CD8-positive, alpha-beta memory T cell (primary cell): ENCODE data around the gene APAF1. TPM values are rescaled to one million over a fixed set of nuclear protein-coding genes. Genes with fewer than 3 reads are reported as not detected.
A peak's percentile ranks its signal among the peaks of the same experiment; 100 is the strongest.

ENCODE experiments used
- CTCF ChIA-PET: fragments of 350-600 bp; sonication (Branson Sonifier 250); formaldehyde crosslinking; loops from one replicate; lab custom pipeline; 2021; ENCODE audit warnings: antibody characterized with exemption; lab: Charles Lee
- POLR2A ChIA-PET: fragments of 350-600 bp; sonication (Branson Sonifier 250); formaldehyde crosslinking; loops from one replicate; lab custom pipeline; 2021; ENCODE audit warnings: antibody characterized with exemption; lab: Charles Lee
- DNase-seq, 5 donors: peaks; one replicate each; pipeline versions ENCODE4 v3.0.0 to v3.0.0-alpha.2; 2020 to 2022; ENCODE audit warnings: mixed read lengths in 1 of 5
- H3K27ac ChIP-seq: one replicate; pipeline ENCODE4 v1.7.0; 2013; ENCODE audit warnings: low read depth, mild to moderate bottlenecking, low read length, moderate library complexity
- H3K27me3 ChIP-seq: 2 replicates; pipeline ENCODE4 v1.7.0; 2013; ENCODE audit warnings: low read length, mild to moderate bottlenecking; ENCODE audit not compliant: insufficient read depth, poor library complexity, severe bottlenecking
- H3K36me3 ChIP-seq: 2 replicates; pipeline ENCODE4 v1.7.0; 2013; ENCODE audit warnings: mild to moderate bottlenecking, low read length, moderate library complexity; ENCODE audit not compliant: insufficient read depth
- H3K4me1 ChIP-seq: 2 replicates; pipeline ENCODE4 v1.7.0; 2013; ENCODE audit warnings: mild to moderate bottlenecking, low read length, moderate library complexity; ENCODE audit not compliant: insufficient read depth
- H3K4me3 ChIP-seq: 2 replicates; pipeline ENCODE4 v1.7.0; 2013; ENCODE audit warnings: mild to moderate bottlenecking, low read length
- H3K9me3 ChIP-seq: 2 replicates; pipeline ENCODE4 v1.7.0; 2013; ENCODE audit warnings: mild to moderate bottlenecking, low read length
- H3K27ac Mint-ChIP-seq, 8 donors: one replicate each; pipeline ENCODE4 v1.8.0; 2020 to 2021; ENCODE audit warnings: mixed read lengths in 8 of 8, mild to moderate bottlenecking in 6 of 8, inconsistent platforms in 3 of 8, moderate library complexity in 3 of 8
- H3K27me3 Mint-ChIP-seq, 2 donors: one replicate each; pipeline ENCODE4 v1.8.0; 2020 to 2021; ENCODE audit warnings: mixed read lengths in 2 of 2, mild to moderate bottlenecking in 1 of 2, moderate library complexity in 1 of 2
- H3K36me3 Mint-ChIP-seq, 3 donors: one replicate each; pipeline ENCODE4 v1.8.0; 2020 to 2021; ENCODE audit warnings: mixed read lengths in 3 of 3, inconsistent platforms in 1 of 3, mild to moderate bottlenecking in 1 of 3
- H3K4me1 Mint-ChIP-seq, 3 donors: one replicate each; pipeline ENCODE4 v1.8.0; 2020 to 2021; ENCODE audit warnings: mixed read lengths in 3 of 3, inconsistent platforms in 1 of 3, mild to moderate bottlenecking in 1 of 3
- H3K4me3 Mint-ChIP-seq, 7 donors: one replicate each; pipeline ENCODE4 v1.8.0; 2020 to 2021; ENCODE audit warnings: mixed read lengths in 7 of 7, mild to moderate bottlenecking in 6 of 7, moderate library complexity in 4 of 7, inconsistent platforms in 2 of 7
- H3K9me3 Mint-ChIP-seq, 5 donors: one replicate each; pipeline ENCODE4 v1.8.0; 2020 to 2022; ENCODE audit warnings: mixed read lengths in 5 of 5, mild to moderate bottlenecking in 3 of 5, moderate library complexity in 2 of 5, inconsistent platforms in 1 of 5
- polyA plus RNA-seq: library from polyadenylated mRNA; unstranded; fragments of 300-500 nt; fragmentation: Illumina TruSeq; gene quantifications from one replicate; pipeline ENCODE4 v1.2.3, GENCODE V29; 2021
- total RNA-seq, 2 experiments: library from RNA; stranded (reverse); gene quantifications; one replicate each; pipeline ENCODE4 v1.2.3, GENCODE V29; 2021

Gene APAF1
- total and polyA plus RNA-seq, 3 experiments from 2014 or later, result 11.1 to 14.6 (median 13.9) TPM

GRCh38 chr12:98646294-98647090 lies 1.4 kb downstream of the APAF1 start:
- ChIA-PET CTCF (interaction anchor here (1.2 to 1.7 kb wide), 2 partner anchors 26 to 80 kb away, joined by 3 to 6 read pairs; no protein-coding TSS in a partner anchor), POLR2A (interaction anchor here (1.3 kb wide), 1 partner anchor 131 kb away, joined by 5 read pairs; the partner anchor contains the start of gene TMPO)
- H3K27ac Mint-ChIP-seq, result peak overlapping the region; percentile 31 to 99 (median 78)
- no peaks in the 10 kb centered on the region for H3K27me3 Mint-ChIP-seq
- Histone ChIP-seq H3K27me3 (no peaks in the 10 kb centered on the region), H3K4me1 (peaks cover 16% of the 10 kb centered on the region), H3K27ac (peak overlapping the region; percentile 91), H3K9me3 (no peaks in the 10 kb centered on the region), H3K4me3 (peak overlapping the region; percentile 97), H3K36me3 (peaks cover 4% of the 10 kb centered on the region)
- H3K4me3 Mint-ChIP-seq, result peak overlapping the region; percentile 96 to 100 (median 98)
- no peaks in the 10 kb centered on the region for H3K9me3 Mint-ChIP-seq
- peaks cover 36 to 63% (median 51%) of the 10 kb centered on the region in 3 donors for H3K4me1 Mint-ChIP-seq
- H3K36me3 Mint-ChIP-seq, result peaks cover 0 to 49% (median 9%) of the 10 kb centered on the region in 3 donors
- no peak for DNase-seq

GRCh38 chr12:98651328-98651727 lies 6.2 kb downstream of the APAF1 start:
- H3K4me1 ChIP-seq, result peaks cover 7% of the 10 kb centered on the region
- ChIA-PET POLR2A (no interaction called here), CTCF (interaction anchor here (1.2 to 4.1 kb wide), 4 partner anchors 40 to 160 kb away, joined by 3 to 30 read pairs (median 4); no protein-coding TSS in a partner anchor)
- no peak for DNase-seq
- H3K27me3 Mint-ChIP-seq, result no peaks in the 10 kb centered on the region
- H3K27ac Mint-ChIP-seq, result peak overlapping the region in 2 of 8 donors; percentile 4 to 82
- peaks cover 4% of the 10 kb centered on the region for H3K36me3 ChIP-seq
- H3K9me3 ChIP-seq, result no peaks in the 10 kb centered on the region
- H3K4me1 Mint-ChIP-seq, result peaks cover 25 to 37% (median 30%) of the 10 kb centered on the region in 3 donors
- no peak overlapping the region for H3K4me3 Mint-ChIP-seq
- peaks cover 4 to 48% (median 12%) of the 10 kb centered on the region in 3 donors for H3K36me3 Mint-ChIP-seq
- no peak overlapping the region for H3K4me3 ChIP-seq
- no peaks in the 10 kb centered on the region for H3K27me3 ChIP-seq
- no peak overlapping the region for H3K27ac ChIP-seq
- H3K9me3 Mint-ChIP-seq, result no peaks in the 10 kb centered on the region

- no peaks in the 10 kb centered on the region for H3K36me3 ChIP-seq
- H3K4me3 Mint-ChIP-seq, result no peak overlapping the region
- H3K36me3 Mint-ChIP-seq, result peaks cover 4 to 61% (median 15%) of the 10 kb centered on the region in 3 donors
- no peaks in the 10 kb centered on the region for H3K27me3 Mint-ChIP-seq
- no peaks in the 10 kb centered on the region for H3K9me3 Mint-ChIP-seq
- ChIA-PET CTCF (interaction anchor here (0.7 to 2.1 kb wide), 7 partner anchors 9 to 164 kb away, joined by 3 to 23 read pairs (median 4); partner anchors contain the start of genes APAF1, IKBIP and SLC25A3), POLR2A (interaction anchor here (1.1 kb wide), 1 partner anchor 61 kb away, joined by 3 read pairs; the partner anchor contains the start of gene SLC25A3)
- H3K27ac Mint-ChIP-seq, result no peak overlapping the region
- peaks cover 12 to 23% (median 16%) of the 10 kb centered on the region in 3 donors for H3K4me1 Mint-ChIP-seq
- H3K27me3 ChIP-seq, result no peaks in the 10 kb centered on the region
- no peak overlapping the region for H3K27ac ChIP-seq
- DNase-seq, result peak in 2 of 5 donors; percentile 39 to 49
- H3K4me1 ChIP-seq, result no peaks in the 10 kb centered on the region
- H3K9me3 ChIP-seq, result no peaks in the 10 kb centered on the region
- no peak overlapping the region for H3K4me3 ChIP-seq
These were observed 8.9 kb downstream of the APAF1 start for GRCh38 chr12:98653866-98654493.

DNA sequence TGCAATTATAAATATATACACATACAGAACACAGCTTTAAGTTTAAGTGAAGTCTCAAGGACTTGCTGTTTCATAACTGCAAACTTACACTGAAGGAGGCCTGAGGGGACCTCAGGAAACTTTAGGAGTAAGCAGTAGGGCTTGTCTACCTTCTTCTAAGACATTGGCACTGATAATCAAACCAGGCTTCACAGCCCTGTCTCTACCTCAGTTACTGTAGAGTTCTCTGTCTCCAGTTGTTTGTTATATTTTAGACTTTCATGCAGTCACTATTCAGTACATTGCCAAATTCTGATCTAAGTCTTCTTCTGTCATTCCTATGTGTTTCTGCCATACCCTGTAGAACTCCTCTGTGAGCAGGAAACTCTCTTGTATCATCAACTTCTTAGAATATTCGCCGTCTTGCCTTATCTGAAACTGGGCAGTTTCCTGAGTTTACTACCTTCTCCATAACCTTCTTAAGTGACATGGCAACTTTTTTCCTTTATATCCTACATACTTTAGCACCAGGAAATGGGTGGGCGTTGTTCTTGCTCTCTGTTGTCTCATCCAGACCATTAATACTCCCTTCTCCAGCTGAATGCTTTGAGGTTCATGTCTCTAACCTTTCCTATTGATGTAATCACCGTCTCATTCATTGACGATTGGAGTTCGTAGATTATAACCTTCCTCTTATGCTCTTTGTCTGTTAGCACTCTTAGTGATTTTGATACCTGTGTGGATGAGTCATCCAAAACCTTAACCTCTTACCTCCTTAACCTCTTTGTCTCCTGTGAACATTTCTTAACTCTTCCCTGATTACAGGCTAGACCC lies 11.4 kb downstream of the APAF1 start:
- Histone ChIP-seq H3K9me3 (no peaks in the 10 kb centered on the region), H3K36me3 (peaks cover 3% of the 10 kb centered on the region), H3K27ac (no peak overlapping the region), H3K4me3 (no peak overlapping the region), H3K27me3 (no peaks in the 10 kb centered on the region), H3K4me1 (no peaks in the 10 kb centered on the region)
- Mint-ChIP-seq H3K27me3 (no peaks in the 10 kb centered on the region), H3K4me1 (peaks cover 11 to 19% (median 19%) of the 10 kb centered on the region in 3 donors), H3K9me3 (no peaks in the 10 kb centered on the region), H3K36me3 (peaks cover 8 to 61% (median 13%) of the 10 kb centered on the region in 3 donors), H3K4me3 (no peak overlapping the region), H3K27ac (peak overlapping the region in 5 of 8 donors; percentile 0 to 30 (median 2))
- DNase-seq, result no peak
- ChIA-PET POLR2A (interaction anchor here (0.7 kb wide), 1 partner anchor 26 kb away, joined by 4 read pairs; no protein-coding TSS in a partner anchor), CTCF (no interaction called here)

DNA sequence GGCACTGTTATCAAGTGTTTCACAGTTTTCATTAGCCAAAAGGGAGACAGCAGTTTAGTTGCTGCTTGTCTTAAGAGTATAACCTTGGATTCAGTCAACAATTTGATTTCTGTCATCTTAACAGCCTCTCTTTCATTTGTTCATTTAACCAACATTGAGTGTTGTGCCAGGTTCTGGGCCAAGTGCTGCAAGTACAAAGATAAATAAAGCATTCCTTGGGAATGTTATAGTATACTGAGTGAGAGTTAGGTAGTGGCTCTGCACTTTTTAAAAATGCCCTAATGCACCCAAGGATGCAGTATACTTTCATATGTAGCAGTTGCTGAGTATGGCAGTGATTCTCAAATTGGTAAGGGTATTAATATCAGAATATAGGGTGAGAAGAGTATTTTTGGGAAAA lies 15.4 kb downstream of the APAF1 start:
- peak overlapping the region in 5 of 8 donors; percentile 19 to 58 (median 29) for H3K27ac Mint-ChIP-seq
- Histone ChIP-seq H3K27ac (no peak overlapping the region), H3K4me1 (no peaks in the 10 kb centered on the region), H3K9me3 (no peaks in the 10 kb centered on the region), H3K4me3 (no peak overlapping the region), H3K27me3 (no peaks in the 10 kb centered on the region), H3K36me3 (peaks cover 11% of the 10 kb centered on the region)
- H3K36me3 Mint-ChIP-seq, result peaks cover 6 to 83% (median 15%) of the 10 kb centered on the region in 3 donors
- H3K4me1 Mint-ChIP-seq, result peaks cover 8 to 14% (median 13%) of the 10 kb centered on the region in 3 donors
- no peak overlapping the region for H3K4me3 Mint-ChIP-seq
- POLR2A ChIA-PET, result no interaction called here
- DNase-seq, result no peak
- H3K27me3 Mint-ChIP-seq, result no peaks in the 10 kb centered on the region
- no peaks in the 10 kb centered on the region for H3K9me3 Mint-ChIP-seq
- CTCF ChIA-PET, result no interaction called here

- Histone ChIP-seq H3K27me3 (no peaks in the 10 kb centered on the region), H3K27ac (no peak overlapping the region), H3K36me3 (peaks cover 20% of the 10 kb centered on the region), H3K4me1 (no peaks in the 10 kb centered on the region), H3K9me3 (no peaks in the 10 kb centered on the region), H3K4me3 (no peak overlapping the region)
- Mint-ChIP-seq H3K27ac (peak overlapping the region in 4 of 8 donors; percentile 23 to 57 (median 46)), H3K4me1 (peaks cover 16 to 20% (median 18%) of the 10 kb centered on the region in 3 donors), H3K4me3 (peak overlapping the region in 1 of 7 donors; percentile 13), H3K27me3 (no peaks in the 10 kb centered on the region), H3K36me3 (peaks cover 21 to 73% (median 29%) of the 10 kb centered on the region in 3 donors), H3K9me3 (peaks cover 0 to 2% (median 0%) of the 10 kb centered on the region in 5 donors)
- CTCF ChIA-PET, result interaction anchor here (0.8 kb wide), 1 partner anchor 103 kb away, joined by 3 read pairs; no protein-coding TSS in a partner anchor
- DNase-seq, result no peak
- POLR2A ChIA-PET, result no interaction called here
These were observed 24.7 kb downstream of the APAF1 start for GRCh38 chr12:98669751-98670150.

DNA sequence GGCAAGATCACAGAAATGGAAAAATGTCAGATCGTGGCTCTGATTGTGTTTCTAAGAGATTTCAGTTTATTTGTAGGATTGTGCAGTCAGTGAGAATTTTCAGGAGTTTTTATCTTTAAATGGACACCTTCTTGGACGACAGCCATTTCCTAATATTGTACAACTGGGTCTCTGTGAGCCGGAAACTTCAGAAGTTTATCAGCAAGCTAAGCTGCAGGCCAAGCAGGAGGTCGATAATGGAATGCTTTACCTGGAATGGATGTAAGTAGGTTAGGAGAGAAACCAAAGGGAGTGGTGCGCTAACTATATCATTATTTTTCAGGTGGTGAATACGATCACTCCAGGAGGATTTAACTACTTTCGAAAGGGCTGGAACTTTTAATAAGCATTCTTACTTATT lies 26.4 kb downstream of the APAF1 start:
- Histone ChIP-seq H3K4me3 (no peak overlapping the region), H3K36me3 (peaks cover 13% of the 10 kb centered on the region), H3K4me1 (no peaks in the 10 kb centered on the region), H3K27me3 (no peaks in the 10 kb centered on the region), H3K9me3 (no peaks in the 10 kb centered on the region), H3K27ac (no peak overlapping the region)
- no peak overlapping the region for H3K4me3 Mint-ChIP-seq
- no peak for DNase-seq
- H3K4me1 Mint-ChIP-seq, result peaks cover 16 to 20% (median 18%) of the 10 kb centered on the region in 3 donors
- POLR2A ChIA-PET, result no interaction called here
- H3K27ac Mint-ChIP-seq, result peak overlapping the region in 1 of 8 donors; percentile 52
- H3K36me3 Mint-ChIP-seq, result peaks cover 13 to 71% (median 22%) of the 10 kb centered on the region in 3 donors
- CTCF ChIA-PET, result no interaction called here
- no peaks in the 10 kb centered on the region for H3K27me3 Mint-ChIP-seq
- peaks cover 0 to 2% (median 0%) of the 10 kb centered on the region in 5 donors for H3K9me3 Mint-ChIP-seq
